ENCODE data around the gene KRTDAP. TPM values are rescaled to one million over a fixed set of nuclear protein-coding genes. Genes with fewer than 3 reads are reported as not detected.

Gene KRTDAP
- total and polyA plus RNA-seq, 2 donors from 2014 or later = not detected

- TF ChIP-seq CTCF (IDR thresholded peaks at IDR 0.05; ENCODE audit: borderline replicate concordance, extremely low read depth, insufficient read depth) = no peak
- DNase-seq (no peak), FAIRE-seq (no peak)
- intact Hi-C loops (cut with DNase I) = no loop called here
- Histone ChIP-seq H3K9ac (ENCODE audit: low read length in 3 of 3) (no peak overlapping the region), H3K27ac (ENCODE audit: low read depth in 2 of 2, low read length in 2 of 2) (no peak overlapping the region), H3K36me3 (ENCODE audit: control insufficient read depth in 2 of 3, insufficient read depth in 3 of 3, low read length in 3 of 3) (no peaks in the 10 kb centered on the region), H3K4me3 (ENCODE audit: low read length in 3 of 3) (no peak overlapping the region), H3K4me1 (ENCODE audit: control insufficient read depth in 2 of 3, insufficient read depth in 2 of 3, low read depth in 1 of 3, low read length in 3 of 3) (no peaks in the 10 kb centered on the region), H3K27me3 (ENCODE audit: control insufficient read depth, insufficient read depth, low read length) (no peaks in the 10 kb centered on the region), H3K9me3 (ENCODE audit: control insufficient read depth in 2 of 3, insufficient read depth in 1 of 3, low read length in 3 of 3) (no peaks in the 10 kb centered on the region)
Observed at GRCh38 chr19:35525873-35526272, 35.6 kb upstream of the KRTDAP start.

- intact Hi-C loops (cut with DNase I) = no loop called here
Observed at GRCh38 chr19:35524181-35524837, 34.0 kb upstream of the KRTDAP start.

GRCh38 chr19:35522745-35523327, 32.6 kb upstream of the KRTDAP start:
- no peaks in the 10 kb centered on the region for H3K9me3 ChIP-seq (ENCODE audit: control insufficient read depth in 2 of 3, insufficient read depth in 1 of 3, low read length in 3 of 3)
- TF ChIP-seq CTCF (IDR thresholded peaks at IDR 0.05; ENCODE audit: borderline replicate concordance, extremely low read depth, insufficient read depth) = no peak
- FAIRE-seq (no peak), DNase-seq (no peak)
- no peaks in the 10 kb centered on the region for H3K27me3 ChIP-seq (ENCODE audit: control insufficient read depth, insufficient read depth, low read length)
- intact Hi-C loops (cut with DNase I) = no loop called here
- H3K4me1 ChIP-seq (ENCODE audit: control insufficient read depth in 2 of 3, insufficient read depth in 2 of 3, low read depth in 1 of 3, low read length in 3 of 3) = no peaks in the 10 kb centered on the region
- no peak overlapping the region for H3K4me3 ChIP-seq (ENCODE audit: low read length in 3 of 3)
- no peak overlapping the region for H3K9ac ChIP-seq (ENCODE audit: low read length in 3 of 3)
- no peak overlapping the region for H3K27ac ChIP-seq (ENCODE audit: low read depth in 2 of 2, low read length in 2 of 2)
- H3K36me3 ChIP-seq (ENCODE audit: control insufficient read depth in 2 of 3, insufficient read depth in 3 of 3, low read length in 3 of 3) = no peaks in the 10 kb centered on the region

More at GRCh38 chr19:35524181-35524837, 34.0 kb upstream of the KRTDAP start:
- Histone ChIP-seq H3K9ac (ENCODE audit: low read length in 3 of 3) (no peak overlapping the region), H3K27me3 (ENCODE audit: control insufficient read depth, insufficient read depth, low read length) (no peaks in the 10 kb centered on the region), H3K4me1 (ENCODE audit: control insufficient read depth in 2 of 3, insufficient read depth in 2 of 3, low read depth in 1 of 3, low read length in 3 of 3) (no peaks in the 10 kb centered on the region), H3K36me3 (ENCODE audit: control insufficient read depth in 2 of 3, insufficient read depth in 3 of 3, low read length in 3 of 3) (no peaks in the 10 kb centered on the region), H3K27ac (ENCODE audit: low read depth in 2 of 2, low read length in 2 of 2) (no peak overlapping the region), H3K9me3 (ENCODE audit: control insufficient read depth in 2 of 3, insufficient read depth in 1 of 3, low read length in 3 of 3) (no peaks in the 10 kb centered on the region), H3K4me3 (ENCODE audit: low read length in 3 of 3) (no peak overlapping the region)
- FAIRE-seq (no peak), DNase-seq (no peak)
- TF ChIP-seq CTCF (IDR thresholded peaks at IDR 0.05; ENCODE audit: borderline replicate concordance, extremely low read depth, insufficient read depth) = no peak
